ENCODE data around the gene MVB12B.

MVB12B gene

GRCh38 chr9:126290871-126291270 lies 35.8 kb upstream of the MVB12B start:
- Histone ChIP-seq H3K36me3 (replicated peaks; ENCODE audit: low read depth, low read length) (no peaks in the 10 kb centered on the region), H3K9me3 (ENCODE audit: insufficient read depth, low read length) (no peaks in the 10 kb centered on the region), H2AFZ (ENCODE audit: low read depth, low read length) (no peak overlapping the region), H3K27me3 (ENCODE audit: low read depth, low read length) (peaks cover 18% of the 10 kb centered on the region), H3K79me2 (ENCODE audit: low read length) (no peaks in the 10 kb centered on the region), H3K4me2 (ENCODE audit: low read length) (no peak overlapping the region), H4K20me1 (ENCODE audit: insufficient read depth, low read length) (no peaks in the 10 kb centered on the region), H3K4me1 (ENCODE audit: low read length) (peaks cover 7% of the 10 kb centered on the region), H3K27ac (ENCODE audit: low read length) (no peak overlapping the region), H3K4me3 (ENCODE audit: low read length) (no peak overlapping the region), H3K9ac (ENCODE audit: low read length) (no peak overlapping the region)
- TF ChIP-seq CTCF (IDR thresholded peaks at IDR 0.05; ENCODE audit: low read depth, low read length), result no peak
- no peak for TF ChIP-seq EZH2phosphoT487 (IDR thresholded peaks at IDR 0.05; ENCODE audit: low read depth)

GRCh38 chr9:126291925-126292324 lies 34.7 kb upstream of the MVB12B start:
- no peak overlapping the region for H3K9ac ChIP-seq (ENCODE audit: low read length)
- H3K79me2 ChIP-seq (ENCODE audit: low read length), result no peaks in the 10 kb centered on the region
- H3K27me3 ChIP-seq (ENCODE audit: low read depth, low read length), result peaks cover 15% of the 10 kb centered on the region
- H3K4me2 ChIP-seq (ENCODE audit: low read length), result no peak overlapping the region
- no peak for TF ChIP-seq CTCF (IDR thresholded peaks at IDR 0.05; ENCODE audit: low read depth, low read length)
- no peak for TF ChIP-seq EZH2phosphoT487 (IDR thresholded peaks at IDR 0.05; ENCODE audit: low read depth)
- peaks cover 7% of the 10 kb centered on the region for H3K4me1 ChIP-seq (ENCODE audit: low read length)
- no peaks in the 10 kb centered on the region for H4K20me1 ChIP-seq (ENCODE audit: insufficient read depth, low read length)
- no peak overlapping the region for H3K27ac ChIP-seq (ENCODE audit: low read length)
- H3K4me3 ChIP-seq (ENCODE audit: low read length), result no peak overlapping the region
- H3K9me3 ChIP-seq (ENCODE audit: insufficient read depth, low read length), result no peaks in the 10 kb centered on the region
- H3K36me3 ChIP-seq (replicated peaks; ENCODE audit: low read depth, low read length), result no peaks in the 10 kb centered on the region
- no peak overlapping the region for H2AFZ ChIP-seq (ENCODE audit: low read depth, low read length)

GRCh38 chr9:126292736-126293521 lies 33.7 kb upstream of the MVB12B start:
- Histone ChIP-seq H3K4me3 (ENCODE audit: low read length) (no peak overlapping the region), H3K36me3 (replicated peaks; ENCODE audit: low read depth, low read length) (no peaks in the 10 kb centered on the region), H3K79me2 (ENCODE audit: low read length) (no peaks in the 10 kb centered on the region), H3K9ac (ENCODE audit: low read length) (no peak overlapping the region), H4K20me1 (ENCODE audit: insufficient read depth, low read length) (no peaks in the 10 kb centered on the region), H3K4me2 (ENCODE audit: low read length) (no peak overlapping the region), H3K27me3 (ENCODE audit: low read depth, low read length) (0 out of 2 replicates have a peak, but pooled peaks cover 10% of the 10 kb centered on the region), H3K27ac (ENCODE audit: low read length) (no peak overlapping the region), H2AFZ (ENCODE audit: low read depth, low read length) (no peak overlapping the region), H3K9me3 (ENCODE audit: insufficient read depth, low read length) (no peaks in the 10 kb centered on the region), H3K4me1 (ENCODE audit: low read length) (peaks cover 7% of the 10 kb centered on the region)
- TF ChIP-seq EZH2phosphoT487 (IDR thresholded peaks at IDR 0.05; ENCODE audit: low read depth) (no peak), CTCF (IDR thresholded peaks at IDR 0.05; ENCODE audit: low read depth, low read length) (no peak)

DNA sequence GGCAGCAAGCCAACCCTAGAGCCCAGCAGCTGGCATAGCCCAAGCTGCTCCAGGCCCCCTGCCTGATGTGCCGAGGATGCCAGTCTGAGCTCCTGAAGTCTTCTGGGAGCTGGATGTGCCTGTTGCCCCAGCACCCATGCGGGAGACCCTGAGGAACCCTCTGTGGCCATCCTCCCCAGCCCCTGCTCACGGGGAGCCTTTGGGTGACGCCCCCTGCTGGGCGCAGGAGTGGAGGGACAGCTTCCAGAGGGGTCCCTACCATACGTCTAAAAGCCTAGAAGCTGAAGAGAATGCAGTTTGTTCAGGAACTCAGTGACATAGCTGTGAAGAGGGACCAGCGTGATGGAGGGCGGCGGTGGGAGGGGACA lies 33.1 kb upstream of the MVB12B start:
- Histone ChIP-seq H3K4me2 (ENCODE audit: low read length) (no peak overlapping the region), H3K36me3 (replicated peaks; ENCODE audit: low read depth, low read length) (no peaks in the 10 kb centered on the region), H3K27me3 (ENCODE audit: low read depth, low read length) (0 out of 2 replicates have a peak, but pooled peaks cover 5% of the 10 kb centered on the region), H3K27ac (ENCODE audit: low read length) (no peak overlapping the region), H3K79me2 (ENCODE audit: low read length) (no peaks in the 10 kb centered on the region), H2AFZ (ENCODE audit: low read depth, low read length) (no peak overlapping the region), H4K20me1 (ENCODE audit: insufficient read depth, low read length) (no peaks in the 10 kb centered on the region), H3K4me3 (ENCODE audit: low read length) (no peak overlapping the region), H3K9ac (ENCODE audit: low read length) (no peak overlapping the region), H3K9me3 (ENCODE audit: insufficient read depth, low read length) (no peaks in the 10 kb centered on the region), H3K4me1 (ENCODE audit: low read length) (peaks cover 7% of the 10 kb centered on the region)
- no peak for TF ChIP-seq EZH2phosphoT487 (IDR thresholded peaks at IDR 0.05; ENCODE audit: low read depth)
- peak; percentile 50 for TF ChIP-seq CTCF (IDR thresholded peaks at IDR 0.05; ENCODE audit: low read depth, low read length)

Data from OCI-LY3 (cell line).